Erythroblast (primary cell): ENCODE measurements around the gene IL4R.

ENCODE experiments used
- GATA1 ChIP-seq: IDR thresholded peaks from 2 replicates; pipeline ENCODE4 v1.6.1; 2011; ENCODE audit warnings: low read depth, mild to moderate bottlenecking, control low read depth, low read length, moderate library complexity
- POLR2A ChIP-seq: IDR thresholded peaks from 2 replicates; pipeline ENCODE4 v1.6.1; 2011; ENCODE audit warnings: mild to moderate bottlenecking, low read length

GRCh38 chr16:27390151-27390550 is 76.4 kb downstream of the IL4R start:
- no peak for TF ChIP-seq POLR2A
- no peak for TF ChIP-seq GATA1
